NCI-H1105 (cell line): ENCODE data around the gene FXYD3.
"Not testable (repeated sequence)": the region's sequence is repeated elsewhere in the genome, so short reads cannot be mapped to it uniquely, and the experiment has no call there.

Source experiments
- DNase-seq: peaks from one replicate; lab custom pipeline; 2025; lab: John Stamatoyannopoulos, UW

Gene FXYD3

GRCh38 chr19:35086455-35086854, 29.2 kb upstream of the FXYD3 start:
- DNase-seq, result no peak

- DNase-seq, result no peak
Measured at GRCh38 chr19:35087393-35087792, 28.2 kb upstream of the FXYD3 start.

GRCh38 chr19:35088131-35088913, 27.3 kb upstream of the FXYD3 start:
- DNase-seq, result no peak

- no peak for DNase-seq
Measured at GRCh38 chr19:35089554-35089953, 26.1 kb upstream of the FXYD3 start.

- DNase-seq, result no peak
Measured at GRCh38 chr19:35090160-35090505, 25.5 kb upstream of the FXYD3 start.

- peak; percentile 30 for DNase-seq
Measured at GRCh38 chr19:35090506-35091214, 25.0 kb upstream of the FXYD3 start.

GRCh38 chr19:35093430-35093829, 22.2 kb upstream of the FXYD3 start:
- no peak for DNase-seq

GRCh38 chr19:35093941-35094647, 21.5 kb upstream of the FXYD3 start:
- DNase-seq, result no peak

GRCh38 chr19:35094656-35095055, 21.0 kb upstream of the FXYD3 start:
- DNase-seq, result no peak

- DNase-seq, result no peak
Measured at GRCh38 chr19:35095667-35096368, 19.8 kb upstream of the FXYD3 start.

- no peak for DNase-seq
Measured at GRCh38 chr19:35098413-35099049, 17.1 kb upstream of the FXYD3 start.

GRCh38 chr19:35099155-35099896, 16.3 kb upstream of the FXYD3 start:
- DNase-seq, result no peak

GRCh38 chr19:35099897-35100275, 15.7 kb upstream of the FXYD3 start:
- DNase-seq, result no peak

GRCh38 chr19:35100588-35101533, 14.8 kb upstream of the FXYD3 start:
- DNase-seq, result no peak

GRCh38 chr19:35101949-35102348, 13.7 kb upstream of the FXYD3 start:
- not testable (repeated sequence) for DNase-seq

- not testable (repeated sequence) for DNase-seq
Measured at GRCh38 chr19:35103614-35104013, 12.0 kb upstream of the FXYD3 start.

GRCh38 chr19:35104361-35104760, 11.3 kb upstream of the FXYD3 start:
- no peak for DNase-seq

GRCh38 chr19:35105047-35105410, 10.6 kb upstream of the FXYD3 start:
- DNase-seq, result no peak

GRCh38 chr19:35105411-35106290, 10.0 kb upstream of the FXYD3 start:
- DNase-seq, result no peak
